Neural progenitor cell (in vitro differentiated cells): ENCODE data around the gene ALKAL2. TPM values are rescaled to one million over a fixed set of nuclear protein-coding genes. Genes with fewer than 3 reads are reported as not detected.

ENCODE experiments used
- DNase-seq: peaks from one replicate; pipeline ENCODE4 v3.0.0-alpha.2; 2016; ENCODE audit warnings: low spot score
- H2AFZ ChIP-seq: fragments of 200-600 bp; sonication (generic); replicated peaks from 2 replicates; pipeline ENCODE4 v1.6.1; 2016; ENCODE audit warnings: antibody characterized with exemption
- H3F3A ChIP-seq: fragments of 200-600 bp; sonication (generic); 2 replicates; pipeline ENCODE4 v1.6.1; 2016; ENCODE audit warnings: antibody characterized with exemption, low read depth
- H3K27ac ChIP-seq: fragments of 200-600 bp; sonication (generic); 2 replicates; pipeline ENCODE4 v1.5.1; 2016; ENCODE audit warnings: mild to moderate bottlenecking
- H3K27me3 ChIP-seq: fragments of 200-600 bp; sonication (generic); 2 replicates; pipeline ENCODE4 v1.6.1; 2016; ENCODE audit warnings: mild to moderate bottlenecking, moderate library complexity
- H3K36me3 ChIP-seq: fragments of 200-600 bp; sonication (generic); 2 replicates; pipeline ENCODE4 v1.5.1; 2016
- H3K4me1 ChIP-seq: fragments of 200-600 bp; sonication (generic); 2 replicates; pipeline ENCODE4 v1.6.1; 2016; ENCODE audit warnings: mixed run types
- H3K4me2 ChIP-seq: fragments of 200-600 bp; sonication (generic); 2 replicates; pipeline ENCODE4 v1.6.1; 2016
- H3K4me3 ChIP-seq: fragments of 200-600 bp; sonication (generic); 2 replicates; pipeline ENCODE4 v1.5.1; 2016
- H3K79me2 ChIP-seq: fragments of 200-600 bp; sonication (generic); 2 replicates; pipeline ENCODE4 v1.6.1; 2016; ENCODE audit warnings: low read depth
- H3K9ac ChIP-seq: fragments of 200-600 bp; sonication (generic); 2 replicates; pipeline ENCODE4 v1.6.1; 2016
- H3K9me3 ChIP-seq: fragments of 200-600 bp; sonication (generic); 2 replicates; pipeline ENCODE4 v1.5.1; 2016; ENCODE audit warnings: low read depth
- H4K20me1 ChIP-seq: fragments of 200-600 bp; sonication (generic); 2 replicates; pipeline ENCODE4 v1.6.1; 2016; ENCODE audit warnings: low read depth
- H3K27ac Mint-ChIP-seq: 3 replicates; pipeline ENCODE4 v1.8.0; 2021; ENCODE audit warnings: mixed read lengths
- H3K27me3 Mint-ChIP-seq: 2 replicates; pipeline ENCODE4 v1.8.0; 2022; ENCODE audit warnings: low read depth, mild to moderate bottlenecking, inconsistent platforms, moderate library complexity, mixed read lengths; ENCODE audit not compliant: insufficient read depth
- H3K36me3 Mint-ChIP-seq: 3 replicates; pipeline ENCODE4 v1.8.0; 2021; ENCODE audit warnings: mixed read lengths
- H3K4me1 Mint-ChIP-seq: 3 replicates; pipeline ENCODE4 v1.8.0; 2021; ENCODE audit warnings: mixed read lengths
- H3K4me3 Mint-ChIP-seq: 3 replicates; pipeline ENCODE4 v1.8.0; 2021; ENCODE audit warnings: mild to moderate bottlenecking, moderate library complexity, mixed read lengths
- H3K9me3 Mint-ChIP-seq: 3 replicates; pipeline ENCODE4 v1.8.0; 2020; ENCODE audit warnings: mixed read lengths
- EZH2 ChIP-seq: fragments of 200-600 bp; sonication (generic); IDR thresholded peaks from 2 replicates; pipeline ENCODE4 v1.6.1; 2017; ENCODE audit warnings: antibody characterized with exemption, mild to moderate bottlenecking, moderate library complexity
- EZH2phosphoT487 ChIP-seq: fragments of 200-600 bp; sonication (generic); IDR thresholded peaks from 2 replicates; pipeline ENCODE4 v1.6.1; 2017; ENCODE audit warnings: antibody characterized with exemption
- total RNA-seq: library from RNA; depleted of rRNA; stranded (reverse); fragments of >200 nt; gene quantifications from 2 replicates; pipeline ENCODE4 v1.2.3, GENCODE V29; 2015; ENCODE audit warnings: low replicate concordance
- TF ChIP-seq, protein P1 (sequence below): fragments of 200-600 bp; sonication (generic); IDR thresholded peaks from 2 replicates; pipeline ENCODE4 v1.5.1; 2017; ENCODE audit warnings: antibody characterized with exemption, mild to moderate bottlenecking

The ALKAL2 gene
- total RNA-seq, 1 donor from 2014 or later: not detected

DNA sequence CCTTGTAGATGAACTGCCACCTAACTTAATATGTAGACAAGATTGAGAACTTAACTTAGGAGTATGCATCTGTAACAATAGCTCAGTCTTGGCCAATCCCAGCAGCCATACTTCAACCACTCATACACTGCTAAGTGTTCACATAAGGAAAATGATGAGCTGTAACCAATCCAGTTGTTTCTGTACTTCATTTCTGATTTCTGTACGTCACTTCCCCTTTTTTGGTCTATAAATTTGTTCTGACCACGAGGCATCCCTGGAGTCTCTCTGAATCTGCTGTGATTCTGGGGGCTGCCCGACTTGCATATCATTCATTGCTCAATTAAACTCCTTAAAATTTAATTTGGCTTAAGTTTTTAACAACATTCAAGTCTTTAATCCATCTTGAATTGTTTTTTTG is 30.5 kb downstream of the ALKAL2 start:
- Histone ChIP-seq H3K27ac (no peak overlapping the region), H3K4me1 (no peaks in the 10 kb centered on the region), H3K27me3 (peaks cover 8% of the 10 kb centered on the region), H3K9me3 (peaks cover 8% of the 10 kb centered on the region), H3K36me3 (no peaks in the 10 kb centered on the region), H3F3A (no peaks in the 10 kb centered on the region), H4K20me1 (no peaks in the 10 kb centered on the region), H3K9ac (no peak overlapping the region), H2AFZ (no peak overlapping the region), H3K4me3 (no peak overlapping the region), H3K79me2 (no peaks in the 10 kb centered on the region), H3K4me2 (no peak overlapping the region)
- no peak overlapping the region for H3K4me3 Mint-ChIP-seq
- peaks cover 39% of the 10 kb centered on the region for H3K36me3 Mint-ChIP-seq
- TF ChIP-seq, protein P1, sequence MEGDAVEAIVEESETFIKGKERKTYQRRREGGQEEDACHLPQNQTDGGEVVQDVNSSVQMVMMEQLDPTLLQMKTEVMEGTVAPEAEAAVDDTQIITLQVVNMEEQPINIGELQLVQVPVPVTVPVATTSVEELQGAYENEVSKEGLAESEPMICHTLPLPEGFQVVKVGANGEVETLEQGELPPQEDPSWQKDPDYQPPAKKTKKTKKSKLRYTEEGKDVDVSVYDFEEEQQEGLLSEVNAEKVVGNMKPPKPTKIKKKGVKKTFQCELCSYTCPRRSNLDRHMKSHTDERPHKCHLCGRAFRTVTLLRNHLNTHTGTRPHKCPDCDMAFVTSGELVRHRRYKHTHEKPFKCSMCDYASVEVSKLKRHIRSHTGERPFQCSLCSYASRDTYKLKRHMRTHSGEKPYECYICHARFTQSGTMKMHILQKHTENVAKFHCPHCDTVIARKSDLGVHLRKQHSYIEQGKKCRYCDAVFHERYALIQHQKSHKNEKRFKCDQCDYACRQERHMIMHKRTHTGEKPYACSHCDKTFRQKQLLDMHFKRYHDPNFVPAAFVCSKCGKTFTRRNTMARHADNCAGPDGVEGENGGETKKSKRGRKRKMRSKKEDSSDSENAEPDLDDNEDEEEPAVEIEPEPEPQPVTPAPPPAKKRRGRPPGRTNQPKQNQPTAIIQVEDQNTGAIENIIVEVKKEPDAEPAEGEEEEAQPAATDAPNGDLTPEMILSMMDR: no peak
- TF ChIP-seq EZH2 (no peak), EZH2phosphoT487 (no peak)
- H3K9me3 Mint-ChIP-seq: peaks cover 37% of the 10 kb centered on the region
- peaks cover 6% of the 10 kb centered on the region for H3K4me1 Mint-ChIP-seq
- H3K27ac Mint-ChIP-seq: no peak overlapping the region
- no peaks in the 10 kb centered on the region for H3K27me3 Mint-ChIP-seq
- no peak for DNase-seq

DNA sequence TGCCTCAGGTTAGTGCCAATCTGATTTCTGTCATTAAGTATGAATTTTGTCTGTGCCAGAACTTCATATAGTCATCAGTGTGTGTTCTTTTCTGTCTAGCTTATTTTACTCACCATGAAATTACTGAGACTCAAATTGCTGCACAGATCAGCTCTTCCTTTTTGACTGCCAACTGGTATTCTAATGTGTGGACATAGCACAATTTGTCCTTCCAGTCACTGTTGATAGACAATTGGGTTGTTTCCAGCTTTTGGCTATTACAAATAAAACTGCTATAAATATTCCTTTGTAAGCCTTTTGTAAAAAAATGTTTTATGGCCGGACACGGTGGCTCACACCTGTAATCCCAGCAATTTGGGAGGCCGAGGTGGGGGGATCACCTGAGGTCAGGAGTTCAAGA is 31.8 kb downstream of the ALKAL2 start:
- TF ChIP-seq, protein P1: no peak
- TF ChIP-seq EZH2phosphoT487: no peak
- no peak for TF ChIP-seq EZH2
- H3K9me3 Mint-ChIP-seq: peaks cover 32% of the 10 kb centered on the region

DNA sequence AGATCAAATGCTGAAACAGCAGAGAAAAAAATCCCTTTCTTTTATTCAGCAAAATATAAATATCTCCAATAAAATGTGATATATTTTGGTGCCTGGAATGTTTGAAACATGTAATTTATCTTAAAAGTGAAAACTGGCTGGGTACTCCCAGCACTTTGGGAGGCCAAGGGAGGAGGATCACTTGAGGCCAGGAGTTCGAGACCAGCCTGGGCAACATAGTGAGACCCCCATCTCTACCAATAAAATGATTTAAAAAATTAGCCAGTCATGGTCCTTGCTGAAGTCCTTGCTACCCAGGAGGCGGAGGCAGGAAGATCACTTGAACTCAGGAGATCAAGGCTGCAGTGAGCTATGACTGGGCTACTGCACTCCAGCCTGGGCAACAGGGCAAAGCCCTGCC is 32.7 kb downstream of the ALKAL2 start:
- peaks cover 6% of the 10 kb centered on the region for H3K4me1 Mint-ChIP-seq
- no peaks in the 10 kb centered on the region for H3K79me2 ChIP-seq
- H3K9me3 Mint-ChIP-seq: peaks cover 24% of the 10 kb centered on the region
- TF ChIP-seq EZH2phosphoT487: no peak
- no peak overlapping the region for H3K9ac ChIP-seq
- no peak for DNase-seq
- no peak overlapping the region for H3K27ac ChIP-seq
- peaks cover 26% of the 10 kb centered on the region for H3K36me3 Mint-ChIP-seq
- no peak overlapping the region for H3K4me2 ChIP-seq
- peaks cover 8% of the 10 kb centered on the region for H3K9me3 ChIP-seq
- H3K27me3 ChIP-seq: no peaks in the 10 kb centered on the region
- no peak overlapping the region for H3K4me3 ChIP-seq
- no peaks in the 10 kb centered on the region for H3K36me3 ChIP-seq
- no peak overlapping the region for H3K4me3 Mint-ChIP-seq
- no peaks in the 10 kb centered on the region for H3K4me1 ChIP-seq
- H3K27ac Mint-ChIP-seq: no peak overlapping the region
- H4K20me1 ChIP-seq: no peaks in the 10 kb centered on the region
- H3F3A ChIP-seq: no peaks in the 10 kb centered on the region
- H2AFZ ChIP-seq: no peak overlapping the region
- no peaks in the 10 kb centered on the region for H3K27me3 Mint-ChIP-seq

More for the DNA sequence above, 31.8 kb downstream of the ALKAL2 start:
- no peak overlapping the region for H3K9ac ChIP-seq
- H3K79me2 ChIP-seq: no peaks in the 10 kb centered on the region
- H3F3A ChIP-seq: no peaks in the 10 kb centered on the region
- Mint-ChIP-seq H3K27ac (no peak overlapping the region), H3K4me3 (no peak overlapping the region), H3K4me1 (peaks cover 6% of the 10 kb centered on the region), H3K27me3 (no peaks in the 10 kb centered on the region), H3K36me3 (peaks cover 35% of the 10 kb centered on the region)
- no peak overlapping the region for H2AFZ ChIP-seq
- no peak overlapping the region for H3K27ac ChIP-seq
- peaks cover 8% of the 10 kb centered on the region for H3K9me3 ChIP-seq
- H4K20me1 ChIP-seq: no peaks in the 10 kb centered on the region
- H3K4me1 ChIP-seq: no peaks in the 10 kb centered on the region
- H3K36me3 ChIP-seq: no peaks in the 10 kb centered on the region
- DNase-seq: no peak
- H3K4me2 ChIP-seq: no peak overlapping the region
- no peak overlapping the region for H3K4me3 ChIP-seq
- no peaks in the 10 kb centered on the region for H3K27me3 ChIP-seq

DNA sequence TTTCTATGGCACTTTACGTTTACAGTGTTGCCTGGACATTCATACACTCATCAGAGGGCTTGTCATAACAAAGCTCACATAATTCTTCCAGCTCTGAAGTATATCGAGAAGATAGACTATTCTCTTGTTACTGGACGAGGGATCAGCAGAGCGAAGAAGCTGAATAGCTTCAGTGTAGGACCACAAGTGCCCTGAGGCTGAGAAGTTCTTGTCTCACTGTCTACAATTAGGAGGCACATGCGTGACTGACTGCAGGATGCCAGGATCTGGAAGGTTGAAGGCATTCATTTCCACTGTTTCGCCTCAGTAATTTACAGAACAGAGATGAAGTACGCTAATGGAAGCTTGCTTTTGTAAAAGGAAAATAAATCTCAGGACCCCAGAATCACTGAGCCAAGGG is 33.6 kb downstream of the ALKAL2 start:
- H3K4me3 Mint-ChIP-seq: no peak overlapping the region
- H2AFZ ChIP-seq: no peak overlapping the region
- H3K9me3 ChIP-seq: peaks cover 8% of the 10 kb centered on the region
- no peaks in the 10 kb centered on the region for H3K79me2 ChIP-seq
- no peak overlapping the region for H3K9ac ChIP-seq
- no peaks in the 10 kb centered on the region for H3F3A ChIP-seq
- no peaks in the 10 kb centered on the region for H3K36me3 ChIP-seq
- H3K27ac Mint-ChIP-seq: no peak overlapping the region
- no peak for DNase-seq
- H3K4me3 ChIP-seq: no peak overlapping the region
- H3K36me3 Mint-ChIP-seq: peaks cover 20% of the 10 kb centered on the region
- no peaks in the 10 kb centered on the region for H3K27me3 ChIP-seq
- no peaks in the 10 kb centered on the region for H3K27me3 Mint-ChIP-seq
- no peak for TF ChIP-seq EZH2phosphoT487
- no peak for TF ChIP-seq EZH2
- TF ChIP-seq, protein P1: no peak
- H3K4me1 ChIP-seq: no peaks in the 10 kb centered on the region
- peaks cover 18% of the 10 kb centered on the region for H3K9me3 Mint-ChIP-seq
- no peak overlapping the region for H3K27ac ChIP-seq
- H4K20me1 ChIP-seq: no peaks in the 10 kb centered on the region
- H3K4me2 ChIP-seq: no peak overlapping the region
- H3K4me1 Mint-ChIP-seq: peaks cover 6% of the 10 kb centered on the region
